ENCODE results near the gene RCAN2. TPM values are rescaled to one million over a fixed set of nuclear protein-coding genes. Genes with fewer than 3 reads are reported as not detected.

RCAN2 gene
- total RNA-seq, 1 donor from 2014 or later, result 3.6 TPM

GRCh38 chr6:46191961-46192360, 299.3 kb downstream of the RCAN2 start:
- H3K4me1 Mint-ChIP-seq, result no peaks in the 10 kb centered on the region

GRCh38 chr6:46190889-46191288, 300.4 kb downstream of the RCAN2 start:
- Mint-ChIP-seq H3K4me1 (no peaks in the 10 kb centered on the region), H3K27ac (ENCODE audit: unreplicated experiment) (no peak overlapping the region), H3K36me3 (ENCODE audit: low read depth) (no peaks in the 10 kb centered on the region), H3K27me3 (ENCODE audit: low read depth) (peaks cover 4% of the 10 kb centered on the region), H3K9me3 (no peaks in the 10 kb centered on the region), H3K4me3 (no peak overlapping the region)
- DNase-seq (ENCODE audit: low read depth, low spot score), result no peak
- TF ChIP-seq CTCF (conservative IDR thresholded peaks at IDR 0.05), result no peak

More at GRCh38 chr6:46191961-46192360, 299.3 kb downstream of the RCAN2 start:
- Mint-ChIP-seq H3K9me3 (no peaks in the 10 kb centered on the region), H3K27me3 (ENCODE audit: low read depth) (peaks cover 4% of the 10 kb centered on the region), H3K36me3 (ENCODE audit: low read depth) (no peaks in the 10 kb centered on the region), H3K4me3 (no peak overlapping the region), H3K27ac (ENCODE audit: unreplicated experiment) (no peak overlapping the region)
- no peak for DNase-seq (ENCODE audit: low read depth, low spot score)
- no peak for TF ChIP-seq CTCF (conservative IDR thresholded peaks at IDR 0.05)

GRCh38 chr6:46189726-46190125, 301.5 kb downstream of the RCAN2 start:
- H3K4me3 Mint-ChIP-seq, result no peak overlapping the region
- no peak for TF ChIP-seq CTCF (conservative IDR thresholded peaks at IDR 0.05)
- no peaks in the 10 kb centered on the region for H3K9me3 Mint-ChIP-seq
- H3K27ac Mint-ChIP-seq (ENCODE audit: unreplicated experiment), result no peak overlapping the region
- peaks cover 10% of the 10 kb centered on the region for H3K27me3 Mint-ChIP-seq (ENCODE audit: low read depth)
- DNase-seq (ENCODE audit: low read depth, low spot score), result no peak
- no peaks in the 10 kb centered on the region for H3K4me1 Mint-ChIP-seq
- H3K36me3 Mint-ChIP-seq (ENCODE audit: low read depth), result no peaks in the 10 kb centered on the region

GRCh38 chr6:46186583-46186982, 304.7 kb downstream of the RCAN2 start:
- no peaks in the 10 kb centered on the region for H3K9me3 Mint-ChIP-seq

GRCh38 chr6:46184114-46184513, 307.1 kb downstream of the RCAN2 start:
- Mint-ChIP-seq H3K27ac (ENCODE audit: unreplicated experiment) (no peak overlapping the region), H3K27me3 (ENCODE audit: low read depth) (peaks cover 31% of the 10 kb centered on the region), H3K4me3 (no peak overlapping the region), H3K36me3 (ENCODE audit: low read depth) (no peaks in the 10 kb centered on the region), H3K9me3 (no peaks in the 10 kb centered on the region), H3K4me1 (no peaks in the 10 kb centered on the region)
- no peak for TF ChIP-seq CTCF (conservative IDR thresholded peaks at IDR 0.05)
- DNase-seq (ENCODE audit: low read depth, low spot score), result no peak

More at GRCh38 chr6:46186583-46186982, 304.7 kb downstream of the RCAN2 start:
- DNase-seq (ENCODE audit: low read depth, low spot score), result no peak
- Mint-ChIP-seq H3K27ac (ENCODE audit: unreplicated experiment) (no peak overlapping the region), H3K4me1 (no peaks in the 10 kb centered on the region), H3K27me3 (ENCODE audit: low read depth) (peaks cover 27% of the 10 kb centered on the region), H3K4me3 (no peak overlapping the region), H3K36me3 (ENCODE audit: low read depth) (no peaks in the 10 kb centered on the region)
- no peak for TF ChIP-seq CTCF (conservative IDR thresholded peaks at IDR 0.05)

- Mint-ChIP-seq H3K36me3 (ENCODE audit: low read depth) (no peaks in the 10 kb centered on the region), H3K4me3 (no peak overlapping the region), H3K4me1 (no peaks in the 10 kb centered on the region), H3K9me3 (no peaks in the 10 kb centered on the region), H3K27ac (ENCODE audit: unreplicated experiment) (no peak overlapping the region), H3K27me3 (ENCODE audit: low read depth) (peaks cover 41% of the 10 kb centered on the region)
- DNase-seq (ENCODE audit: low read depth, low spot score), result no peak
- TF ChIP-seq CTCF (conservative IDR thresholded peaks at IDR 0.05), result no peak
These were observed 315.3 kb downstream of the RCAN2 start for GRCh38 chr6:46175976-46176375.
